DMS114 treated with DMSO at 0.1 percent for 48 hours (cell line): ENCODE data around the gene NTNG1.
"Not testable (repeated sequence)": the region's sequence is repeated elsewhere in the genome, so short reads cannot be mapped to it uniquely, and the experiment has no call there.

Source experiments
- DNase-seq: peaks from one replicate; lab custom pipeline; 2025; ENCODE audit not compliant: unreplicated experiment; lab: John Stamatoyannopoulos, UW

NTNG1 gene

DNA sequence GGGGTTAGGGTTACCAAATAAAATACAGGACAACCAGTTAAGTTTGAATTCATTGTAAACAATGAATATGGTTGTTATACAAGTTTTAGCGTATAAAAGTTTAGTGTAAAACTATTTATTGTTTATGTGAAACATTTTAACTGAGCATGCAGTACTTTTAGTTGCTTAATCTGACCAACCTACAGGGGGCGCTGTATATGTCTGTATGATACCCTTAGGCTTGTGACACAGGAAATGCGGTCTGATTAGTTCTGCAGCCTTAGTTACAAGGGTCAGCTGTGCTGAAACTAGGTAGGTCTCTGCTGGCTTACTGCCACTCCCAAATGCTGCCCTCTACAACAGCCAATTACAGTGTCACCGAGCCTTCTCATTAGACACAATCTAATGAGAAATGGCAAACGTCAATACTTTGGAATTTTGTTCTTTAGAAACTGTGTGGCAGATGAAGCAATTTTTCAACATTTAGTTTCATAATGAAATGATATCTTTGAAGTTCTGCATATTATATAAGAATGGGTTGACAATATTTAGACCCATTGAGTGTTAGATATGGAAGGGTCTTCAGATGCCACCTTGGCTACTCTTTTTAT, 56.2 kb downstream of the NTNG1 start:
- no peak for DNase-seq

DNA sequence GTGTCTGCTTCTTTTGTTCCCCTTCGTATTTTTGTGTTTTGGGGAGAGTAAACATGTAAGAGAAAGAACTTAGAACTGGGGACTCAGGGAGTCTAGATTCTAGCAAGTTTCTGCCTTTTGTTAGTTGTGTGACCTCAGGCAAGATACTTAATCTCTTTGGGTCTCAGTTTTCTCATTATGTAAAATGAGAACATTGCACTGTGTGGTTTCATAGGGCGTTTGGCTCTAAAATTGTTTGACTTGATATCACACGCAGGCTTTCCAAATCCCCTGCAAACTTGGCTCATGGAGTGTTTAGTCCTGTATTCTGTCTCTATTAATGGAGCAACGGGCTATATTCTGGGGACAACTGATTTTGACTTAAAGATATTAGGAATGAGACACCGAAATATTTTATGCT, 57.7 kb downstream of the NTNG1 start:
- no peak for DNase-seq

DNA sequence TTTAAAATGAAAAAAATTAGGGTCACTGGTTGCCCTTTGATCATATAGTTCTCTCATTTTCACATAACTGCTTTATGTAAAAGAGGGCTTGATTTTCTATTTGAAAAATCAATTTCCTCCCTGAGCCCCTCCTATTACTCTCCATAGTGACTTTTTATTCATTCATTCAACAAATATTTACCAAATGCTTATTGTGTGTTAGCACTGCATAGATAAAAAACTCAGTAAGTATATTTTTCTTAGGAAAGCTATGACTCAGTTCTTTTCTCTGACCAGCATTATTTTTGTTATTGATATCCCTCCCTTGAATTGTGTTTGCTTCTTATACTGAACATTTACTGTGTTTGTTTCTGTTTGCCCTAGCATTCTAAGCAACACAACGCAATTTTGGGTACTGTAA, 59.8 kb downstream of the NTNG1 start:
- no peak for DNase-seq

DNA sequence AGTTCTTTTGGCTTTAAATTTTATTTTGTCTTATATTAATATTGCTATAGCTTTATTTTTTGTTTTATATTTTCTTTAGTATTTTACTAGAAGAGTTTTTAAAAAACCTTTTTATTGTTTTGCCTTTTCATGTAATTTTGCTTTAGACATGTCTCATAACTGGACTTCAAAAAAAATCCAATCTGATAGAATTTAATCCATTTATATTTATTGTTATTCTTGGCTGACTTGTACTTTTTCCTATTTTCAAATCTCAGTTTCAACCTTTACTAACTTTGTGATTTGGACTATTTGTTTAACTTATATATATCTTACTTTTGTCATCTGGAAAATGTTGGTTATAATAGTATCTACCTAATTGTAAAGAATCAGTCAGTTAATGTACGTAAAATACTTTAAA, 61.2 kb downstream of the NTNG1 start:
- DNase-seq = no peak

DNA sequence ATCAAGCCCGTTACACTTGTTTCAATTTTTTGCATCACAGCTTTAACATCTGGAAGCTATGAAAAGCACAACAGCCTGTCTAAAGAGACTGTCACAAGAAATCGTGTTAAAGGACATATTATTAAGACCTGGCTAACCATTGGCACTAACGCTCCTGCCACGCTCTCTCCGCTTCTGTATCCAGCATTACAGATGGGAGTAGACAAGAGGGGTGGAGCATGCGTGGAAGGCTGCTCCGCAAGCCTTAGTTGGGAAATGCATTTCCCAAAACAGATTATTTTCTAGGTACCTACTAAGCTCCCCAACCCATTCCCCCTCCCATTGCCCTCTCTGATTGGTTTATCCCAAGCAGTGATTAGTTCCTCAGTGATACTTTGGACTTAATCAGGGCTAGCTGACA, 72.4 kb downstream of the NTNG1 start:
- DNase-seq = no peak

DNA sequence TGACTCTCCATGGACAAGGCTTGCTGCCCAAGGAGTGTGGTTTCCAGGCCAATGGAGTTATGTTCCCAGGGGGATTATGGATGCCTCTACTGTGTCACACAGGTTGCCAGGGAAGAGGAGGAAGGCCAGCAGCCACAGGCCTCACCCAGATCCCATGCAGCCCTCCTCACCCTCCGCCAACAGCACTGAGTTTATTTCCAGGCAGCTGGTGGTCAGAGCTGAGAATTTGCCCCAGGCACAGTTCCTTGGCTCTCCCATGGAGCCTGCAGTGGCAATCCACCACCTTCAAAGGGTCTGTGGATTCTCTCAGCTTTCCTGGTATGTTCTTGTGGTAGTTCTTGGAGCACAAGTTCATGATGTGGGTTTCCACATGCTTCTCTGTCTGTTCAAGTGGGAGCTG, 79.2 kb downstream of the NTNG1 start:
- no peak for DNase-seq

DNA sequence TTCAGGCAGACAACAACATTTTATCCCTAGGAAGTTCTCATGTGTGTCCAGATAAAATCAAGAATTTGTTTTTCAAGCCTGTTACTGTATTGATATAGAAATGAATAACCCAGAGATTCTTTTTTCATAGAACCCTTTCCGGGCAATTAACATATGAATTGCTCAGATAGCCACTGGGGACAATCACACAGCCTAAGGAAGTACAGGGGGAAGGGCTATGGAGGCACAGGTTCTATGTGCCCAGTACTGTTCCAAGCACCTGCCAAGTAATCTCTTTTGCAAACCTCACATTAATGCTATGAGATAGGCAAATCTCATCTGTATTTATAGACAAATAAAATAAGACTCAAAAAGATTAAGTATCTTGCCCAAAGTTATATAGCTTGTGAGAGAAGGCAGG, 84.9 kb downstream of the NTNG1 start:
- no peak for DNase-seq

DNA sequence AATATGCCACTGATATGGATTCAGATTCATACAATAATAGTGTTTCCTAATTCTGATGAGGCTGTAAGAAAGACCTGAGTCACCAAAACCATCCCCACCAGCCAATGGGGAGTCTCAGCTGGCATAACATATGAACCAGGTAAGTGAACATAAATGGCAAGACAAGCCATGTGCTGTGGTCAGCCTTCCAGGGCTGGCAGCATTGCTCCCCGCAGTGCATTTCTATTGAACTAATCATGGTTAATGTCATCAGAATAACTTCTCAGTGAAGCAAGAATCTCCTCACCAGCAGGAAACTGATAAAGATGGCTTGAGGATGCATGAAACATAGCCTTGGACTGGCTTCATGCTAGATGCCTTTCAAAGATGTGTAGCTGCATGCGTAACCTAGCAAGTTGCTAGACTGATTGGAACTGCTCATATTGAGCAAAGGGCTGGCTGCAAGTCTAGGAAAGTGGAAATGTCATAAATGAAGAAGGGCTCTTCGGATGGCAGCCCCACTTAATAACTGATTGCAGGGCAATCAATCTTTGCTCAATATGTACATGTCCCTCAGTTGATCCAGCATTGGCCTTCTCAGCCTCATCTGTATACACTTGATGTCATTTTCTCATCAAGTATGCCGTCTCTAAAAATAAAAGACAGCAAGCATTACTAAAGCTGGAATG, 88.0 kb downstream of the NTNG1 start:
- no peak for DNase-seq

DNA sequence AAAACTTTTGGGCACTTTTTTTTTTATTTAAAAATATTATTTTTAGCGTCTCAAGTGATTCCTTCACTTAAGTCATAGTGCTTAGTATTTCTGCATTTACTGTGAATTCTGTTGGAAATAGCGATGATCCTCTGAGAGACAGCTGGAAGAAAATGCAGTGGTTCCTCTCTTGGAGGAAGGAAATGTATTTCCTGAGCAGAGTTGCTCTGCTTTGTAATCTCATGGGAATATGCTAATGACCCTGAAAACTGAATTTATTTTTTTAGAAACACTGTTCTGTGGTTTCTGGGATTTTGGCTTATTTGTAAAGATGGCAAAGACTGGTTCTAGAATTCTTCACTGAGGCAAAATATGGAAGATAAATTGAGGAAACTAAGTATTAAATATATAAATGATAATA, 88.9 kb downstream of the NTNG1 start:
- no peak for DNase-seq

DNA sequence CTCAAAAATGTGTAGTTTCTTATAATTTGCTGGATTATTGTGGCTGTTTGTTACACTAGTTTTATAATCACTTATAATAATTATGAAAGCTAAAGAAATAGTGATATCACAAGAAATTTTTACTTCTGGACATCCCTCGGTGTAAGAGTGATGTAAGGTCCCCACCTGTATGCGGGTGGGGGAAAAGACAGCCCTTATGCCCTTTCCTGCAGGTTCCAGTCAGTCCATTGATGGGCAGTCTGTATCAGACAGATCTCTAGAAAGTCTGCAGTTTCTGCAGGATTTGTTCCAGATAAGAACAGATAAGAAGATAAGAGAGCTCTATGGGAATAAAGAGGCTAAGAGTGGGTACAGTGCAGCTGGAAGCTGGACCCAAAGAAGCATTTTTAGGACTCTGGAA, 89.3 kb downstream of the NTNG1 start:
- DNase-seq = no peak

DNA sequence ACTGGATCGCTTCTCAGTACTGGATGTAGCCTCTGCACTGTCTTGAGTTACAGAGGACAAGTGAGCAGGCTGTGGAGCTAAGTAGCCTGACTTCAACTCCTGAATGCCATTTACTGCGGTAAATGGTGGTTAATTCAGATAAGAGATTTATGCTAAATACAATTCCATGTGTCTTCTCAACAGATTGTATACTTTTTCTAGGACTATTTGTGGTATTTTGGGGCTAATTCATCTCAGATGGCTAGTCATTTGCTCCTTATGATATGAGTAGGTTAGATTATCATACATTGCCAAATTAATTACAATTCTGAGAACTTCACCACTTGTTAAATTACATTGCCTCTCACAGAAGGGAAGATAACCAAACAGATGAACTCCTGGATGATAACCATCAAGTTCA, 90.5 kb downstream of the NTNG1 start:
- DNase-seq = no peak

DNA sequence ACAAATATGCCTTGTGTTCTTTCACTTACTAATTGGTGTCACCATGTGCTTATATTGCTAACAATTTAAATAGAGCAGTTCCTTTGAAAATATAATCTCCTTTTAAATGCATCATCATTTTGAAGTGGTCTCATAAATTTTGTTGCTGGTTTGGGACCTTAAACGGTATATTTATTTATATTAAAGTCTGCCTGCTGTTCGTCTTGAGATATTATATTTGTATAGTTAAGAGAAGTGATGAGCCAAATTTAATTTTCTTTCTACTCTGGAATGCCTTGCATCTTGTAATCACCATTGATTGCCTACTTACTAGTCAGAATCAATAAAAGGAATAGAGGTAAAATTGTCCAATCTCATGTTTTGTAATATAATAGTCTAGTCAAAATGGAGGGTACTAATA, 91.6 kb downstream of the NTNG1 start:
- no peak for DNase-seq

DNA sequence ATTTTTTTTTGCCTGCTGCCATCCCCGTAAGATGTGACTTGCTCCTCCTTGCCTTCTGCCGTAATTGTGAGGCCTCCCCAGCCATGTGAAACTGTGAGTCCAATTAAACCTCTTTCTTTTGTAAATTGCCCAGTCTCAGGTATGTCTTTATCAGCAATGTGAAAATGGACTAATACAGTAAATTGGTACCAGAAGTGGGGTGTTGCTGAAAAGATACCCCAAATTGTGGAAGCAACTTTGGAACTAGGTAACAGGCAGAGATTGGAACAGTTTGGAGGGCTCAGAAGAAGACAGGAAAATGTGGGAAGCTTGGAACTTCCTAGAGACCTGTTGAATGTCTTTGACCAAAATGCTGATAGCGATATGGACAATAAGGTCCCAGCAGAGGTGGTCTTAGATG, 95.9 kb downstream of the NTNG1 start:
- not testable (repeated sequence) for DNase-seq

DNA sequence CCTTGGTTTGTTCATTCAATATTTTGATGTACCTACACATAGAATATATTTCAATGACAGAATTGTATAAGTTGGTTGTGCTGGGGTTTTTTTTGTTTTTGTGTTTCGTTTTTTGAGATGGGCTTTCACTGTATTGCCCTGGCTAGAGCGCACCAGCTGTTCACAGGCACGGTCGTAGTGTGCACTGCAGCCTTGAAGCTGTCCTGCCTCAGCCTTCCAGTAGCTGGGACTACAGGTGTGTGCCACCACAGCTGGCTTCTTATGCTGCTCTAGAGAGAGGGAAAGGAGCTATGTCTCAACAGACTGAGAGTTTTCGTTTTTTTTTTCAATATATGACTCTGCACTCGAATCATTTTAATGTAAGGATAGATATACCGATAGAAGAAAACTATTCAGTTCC, 102.6 kb downstream of the NTNG1 start:
- DNase-seq = no peak

DNA sequence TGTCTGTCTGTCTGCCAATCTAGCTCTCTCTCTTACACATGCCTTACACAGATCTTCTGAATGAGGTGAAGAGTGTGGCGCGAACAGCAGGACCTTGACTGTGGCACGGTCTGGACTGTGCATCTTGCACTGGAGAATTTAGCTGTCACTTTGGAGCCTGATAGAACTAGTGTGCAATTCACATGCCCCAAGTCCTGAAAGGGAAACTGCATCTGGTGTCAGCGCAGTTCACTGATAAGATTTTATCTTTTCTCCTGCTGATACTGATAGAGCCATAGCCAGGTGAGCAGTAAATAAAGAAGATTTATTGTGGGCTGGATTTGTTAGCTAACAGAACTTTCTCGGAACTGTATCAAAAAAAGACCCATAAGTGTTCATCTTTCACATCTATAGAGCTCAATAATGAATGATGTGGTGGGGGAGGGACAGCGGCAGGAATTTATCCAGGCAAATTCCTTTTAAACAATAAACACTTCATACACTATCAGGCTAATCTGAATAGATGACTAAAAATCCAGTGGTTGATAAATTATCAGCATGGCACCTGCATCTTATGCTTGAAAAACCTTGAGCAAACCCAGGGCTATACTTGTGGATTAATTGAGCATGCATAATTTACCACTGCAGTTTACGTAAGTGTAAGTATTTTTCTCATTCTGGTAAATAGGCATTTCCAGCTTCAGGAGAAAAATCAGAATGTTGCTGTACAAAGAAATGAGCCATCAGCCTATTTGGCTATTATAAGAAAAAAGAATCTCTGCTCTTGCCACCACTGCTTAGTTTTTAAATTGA, 104.1 kb downstream of the NTNG1 start:
- no peak for DNase-seq

DNA sequence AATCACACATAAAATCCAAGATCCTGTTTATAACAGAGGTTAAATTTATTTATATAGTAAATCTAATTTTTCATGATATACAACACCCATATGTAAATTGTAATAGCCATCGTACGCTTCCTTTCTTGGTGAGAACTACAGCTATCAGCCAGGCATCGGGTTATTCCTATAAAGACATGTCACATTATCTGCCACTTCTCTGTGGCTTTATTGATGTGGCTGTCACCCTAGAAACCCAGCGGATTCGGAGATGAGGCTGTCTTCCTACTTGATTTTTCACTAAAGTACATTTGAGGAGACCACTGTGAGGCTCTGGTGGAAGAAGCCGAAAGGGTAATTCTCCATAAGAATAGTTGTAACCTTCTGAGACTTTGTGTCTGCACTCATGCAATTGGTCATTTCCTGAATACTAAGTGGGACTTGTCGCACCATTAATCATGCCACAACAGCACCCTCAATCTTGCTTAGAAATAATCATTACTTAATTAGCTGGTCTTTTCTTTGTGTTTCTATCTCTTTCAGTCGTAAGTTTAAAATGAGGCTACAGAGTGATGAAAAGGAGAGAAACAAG, 106.0 kb downstream of the NTNG1 start:
- DNase-seq = no peak

DNA sequence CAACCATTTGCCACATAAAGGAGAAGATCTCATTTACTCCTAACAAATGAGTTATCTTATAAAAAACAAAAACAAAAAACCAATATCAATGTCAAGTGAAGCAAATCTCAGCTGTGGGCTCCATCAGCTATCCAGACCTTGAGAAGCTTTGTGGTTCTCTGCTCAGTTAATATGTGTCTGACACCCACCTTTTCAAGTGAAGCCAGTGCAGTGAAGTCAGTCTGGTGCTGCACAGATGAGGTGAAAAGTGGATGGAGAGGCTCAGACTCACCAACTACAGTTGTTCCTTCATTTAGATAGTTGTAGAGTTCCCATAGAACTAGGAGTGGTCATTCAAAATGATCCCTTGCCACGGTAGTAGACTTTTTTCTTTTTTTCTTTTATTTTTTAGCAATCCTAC, 106.8 kb downstream of the NTNG1 start:
- DNase-seq = no peak

DNA sequence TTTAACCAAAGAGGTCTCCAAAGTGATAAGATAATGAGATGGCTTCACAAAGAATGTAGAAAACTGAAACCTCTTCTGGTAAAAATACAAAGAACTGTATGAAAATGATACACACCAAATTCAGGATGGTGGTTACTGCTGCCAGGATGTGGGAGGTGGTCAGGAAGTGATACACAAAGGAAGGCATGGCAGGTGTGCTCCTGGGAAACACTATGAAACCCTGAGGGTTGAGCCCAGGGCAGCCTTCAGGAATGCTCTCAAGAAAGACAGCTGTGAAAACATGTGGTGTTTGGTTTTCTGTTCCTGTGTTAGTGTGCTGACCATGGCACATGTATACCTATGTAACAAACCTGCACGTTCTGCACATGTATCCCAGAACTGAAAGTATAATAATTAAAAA, 109.3 kb downstream of the NTNG1 start:
- no peak for DNase-seq

DNA sequence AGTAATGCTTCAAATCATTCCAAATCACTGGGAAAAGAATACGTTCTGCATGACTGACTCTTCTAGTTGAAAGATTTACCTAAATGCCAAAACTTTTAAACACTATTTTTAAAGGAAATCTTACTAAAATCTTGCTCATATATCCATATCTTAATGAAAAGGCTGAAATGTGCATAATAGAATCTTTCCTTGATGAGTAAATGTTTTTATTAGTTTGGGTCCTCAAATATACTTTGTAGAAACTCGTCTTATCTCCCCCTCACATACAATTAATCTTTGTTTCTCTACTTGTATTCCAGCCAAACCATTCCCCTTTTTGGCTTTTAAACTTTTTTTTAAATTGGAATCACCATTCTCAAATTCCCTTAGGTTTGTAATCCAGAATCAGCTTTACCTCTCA, 110.2 kb downstream of the NTNG1 start:
- DNase-seq = no peak

DNA sequence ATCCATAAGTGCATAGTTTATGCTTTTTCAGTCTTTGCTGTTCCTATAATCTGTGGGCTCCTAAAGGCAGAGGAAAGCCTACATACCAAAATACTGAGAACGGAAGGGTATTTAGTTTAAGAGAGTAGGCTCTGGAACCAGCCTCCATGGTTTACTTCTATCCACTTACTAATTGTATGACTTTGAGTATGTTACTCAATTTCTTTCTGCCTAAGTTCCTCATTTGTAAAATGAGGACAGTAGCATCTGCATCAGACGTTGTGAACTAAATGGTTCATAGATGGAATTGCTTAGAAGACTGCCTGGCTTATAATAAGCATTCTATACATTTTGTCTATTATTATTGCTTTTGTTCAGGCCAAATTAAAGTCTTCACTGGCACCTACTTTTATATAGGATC, 111.0 kb downstream of the NTNG1 start:
- no peak for DNase-seq

DNA sequence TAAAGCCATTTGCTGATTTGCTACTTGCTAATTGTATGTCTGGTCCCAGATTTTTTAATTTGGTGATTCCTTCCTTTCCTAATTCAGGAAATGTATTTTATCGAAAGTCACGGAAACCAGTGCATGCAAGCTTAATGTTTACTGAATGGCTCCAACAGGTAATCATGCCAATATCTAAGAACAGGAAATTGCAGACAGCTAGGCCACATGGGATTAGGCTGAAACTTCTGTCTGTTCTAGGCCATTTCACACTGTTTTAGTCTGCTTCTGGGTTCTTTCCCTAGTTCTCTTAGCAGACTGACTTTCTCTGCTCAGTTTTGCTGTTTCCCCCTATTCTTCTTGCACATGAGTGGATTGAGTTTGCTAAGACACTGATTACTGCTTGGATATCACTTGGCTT, 111.4 kb downstream of the NTNG1 start:
- DNase-seq = no peak

DNA sequence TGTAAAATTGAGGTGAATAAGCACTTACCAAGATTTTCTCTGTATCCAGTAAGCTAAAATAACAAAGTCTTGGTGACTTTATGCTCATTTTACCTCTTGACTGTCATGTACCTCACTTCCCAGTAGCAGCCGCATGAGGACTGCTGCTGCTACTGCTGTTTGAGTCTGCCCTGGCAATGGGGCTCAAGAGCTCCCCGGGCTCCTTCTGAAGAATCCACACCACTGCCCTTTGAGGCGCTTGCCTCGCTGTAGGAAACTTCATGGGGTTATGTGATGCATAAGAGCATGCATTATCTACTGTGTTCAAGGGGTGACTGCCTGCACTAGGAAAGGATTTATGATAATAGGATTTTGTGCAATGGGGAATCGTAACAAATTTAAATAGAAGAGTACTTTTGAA, 113.5 kb downstream of the NTNG1 start:
- DNase-seq = no peak
